ENCODE measurements around the gene ZFYVE16. TPM values are rescaled to one million over a fixed set of nuclear protein-coding genes. Genes with fewer than 3 reads are reported as not detected.

ZFYVE16 gene
- total RNA-seq (10 to 100 TPM; 22.4 to 27.0 TPM), polyA plus RNA-seq (1 to 10 TPM; 1.7 to 4.1 (median 2.5) TPM), total RNA-seq (15.9 to 55.0 (median 25.1) reads per million in 6 experiments)

DNA sequence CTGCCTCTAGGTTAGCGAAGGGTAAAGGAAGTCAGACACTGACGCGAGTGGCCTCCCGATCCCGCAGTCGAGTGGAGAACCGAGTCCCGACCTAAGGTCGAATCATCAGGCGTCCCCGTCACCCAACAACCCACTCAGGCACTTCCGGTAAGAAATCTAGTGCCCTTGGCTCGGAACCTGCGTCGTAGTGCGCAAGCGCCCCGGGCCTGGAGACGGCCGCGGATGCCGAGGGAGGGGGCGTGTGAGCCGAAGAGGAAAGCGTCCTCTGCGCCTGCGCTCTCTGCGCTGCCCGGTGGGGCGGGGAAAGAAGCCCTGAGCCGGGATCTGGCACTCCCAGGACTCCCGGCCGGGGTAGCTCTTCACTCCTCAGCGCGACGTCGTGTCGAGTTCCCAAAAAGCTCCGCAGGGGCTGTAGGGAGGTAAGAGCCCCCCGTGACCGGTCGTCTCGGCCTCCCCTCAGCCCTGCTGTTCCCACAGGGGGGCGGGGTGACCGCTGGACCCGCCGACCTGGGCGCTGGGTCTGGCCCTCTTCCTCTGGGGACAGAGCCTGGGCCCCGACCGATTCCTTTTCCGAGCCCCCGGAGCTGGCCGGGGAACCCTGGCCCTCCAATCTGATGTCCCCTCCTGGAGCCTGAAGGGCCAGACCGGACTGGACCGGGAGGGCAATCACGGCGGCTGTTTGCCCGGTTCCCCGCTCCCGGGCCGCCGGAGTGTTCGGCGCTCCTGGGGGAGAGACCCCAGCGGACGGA lies at the start of gene ZFYVE16:
Gene ZFYVE16 (plus strand): TSS at position 330 of the 749 bp plus-strand sequence. CDS start 26,084 bp downstream, outside the sequence.
- DNase-seq (peak; percentile 92 to 98 (median 96)), ATAC-seq (peak; percentile 87 to 88)
- H3K4me3 Mint-ChIP-seq: peak within 1 kb of the TSS; percentile 87 to 99 (median 98)
- POLR2A ChIA-PET: interaction anchor here (0.6 to 1.6 kb wide), 5 partner anchors 11 to 726 kb away, joined by 3 to 4 read pairs (median 3); partner anchors contain the start of genes DHFR and MSH3
- peak within 1 kb of the TSS; percentile 98 to 100 (median 98) for H3K27ac Mint-ChIP-seq
- H3K4me1 Mint-ChIP-seq: peaks cover 6 to 33% (median 24%) of the 10 kb centered on the region in 4 donors
- peaks cover 0 to 5% (median 0%) of the 10 kb centered on the region in 3 donors for H3K36me3 Mint-ChIP-seq
- no peaks in the 10 kb centered on the region for H3K9me3 Mint-ChIP-seq
- H3K27me3 Mint-ChIP-seq: no peaks in the 10 kb centered on the region

DNA sequence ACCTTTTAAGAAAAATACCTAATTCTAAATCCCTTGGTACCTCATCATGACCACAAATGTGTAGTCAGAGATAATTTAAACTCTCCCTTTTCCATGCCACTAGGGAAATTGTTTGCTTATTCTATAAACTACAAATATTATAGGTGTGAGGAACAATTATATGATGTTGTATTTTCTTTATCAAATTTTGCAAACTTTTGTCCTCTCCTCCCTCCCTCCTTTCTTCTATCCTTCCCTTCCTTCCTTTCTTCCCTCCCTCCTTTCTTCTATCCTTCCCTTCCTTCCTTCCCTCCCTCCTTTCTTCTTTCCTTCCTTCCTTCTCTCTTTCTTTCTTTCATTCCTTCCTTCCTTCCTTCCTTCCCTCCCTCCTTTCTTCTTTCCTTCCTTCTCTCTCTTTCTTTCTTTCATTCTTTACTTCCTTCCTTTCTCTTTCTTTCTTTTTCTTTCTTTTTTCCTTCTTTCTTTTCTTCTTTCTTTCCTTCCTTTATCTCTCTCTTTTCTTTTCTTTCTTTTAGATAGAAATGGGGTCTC lies 46.9 kb upstream of the ZFYVE16 start:
- H3K9me3 Mint-ChIP-seq: no peaks in the 10 kb centered on the region
- H3K27ac Mint-ChIP-seq: no peak overlapping the region

DNA sequence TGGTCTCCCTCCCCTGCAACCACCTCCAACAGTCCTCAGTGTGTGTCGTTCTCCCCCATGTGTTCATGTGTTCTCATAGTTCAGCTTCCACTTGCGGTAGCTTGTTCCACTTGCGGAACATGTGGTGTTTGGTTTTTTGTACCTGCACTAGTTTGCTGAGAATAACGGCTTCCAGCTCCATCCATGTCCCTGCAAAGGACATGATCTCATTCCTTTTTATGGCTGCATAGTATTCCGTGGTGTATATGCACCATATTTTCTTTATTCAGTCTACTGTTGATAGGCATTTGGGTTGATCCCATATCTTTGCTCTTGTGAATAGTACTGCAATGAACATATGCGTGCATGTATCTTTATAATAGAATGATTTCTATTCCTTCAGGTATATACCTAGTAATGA lies 43.0 kb upstream of the ZFYVE16 start:
- Mint-ChIP-seq H3K27me3 (peaks cover 0 to 6% (median 5%) of the 10 kb centered on the region in 5 donors), H3K9me3 (no peaks in the 10 kb centered on the region), H3K4me1 (peaks cover 0 to 3% (median 0%) of the 10 kb centered on the region in 4 donors), H3K36me3 (no peaks in the 10 kb centered on the region), H3K27ac (no peak overlapping the region), H3K4me3 (no peak overlapping the region)
- DNase-seq: no peak
- no peak for ATAC-seq
- POLR2A ChIA-PET: no interaction called here

More for the DNA sequence above, 46.9 kb upstream of the ZFYVE16 start:
- POLR2A ChIA-PET: no interaction called here
- H3K36me3 Mint-ChIP-seq: no peaks in the 10 kb centered on the region
- H3K4me3 Mint-ChIP-seq: no peak overlapping the region
- H3K27me3 Mint-ChIP-seq: peaks cover 0 to 6% (median 2%) of the 10 kb centered on the region in 5 donors
- no peak for DNase-seq
- no peak for ATAC-seq
- H3K4me1 Mint-ChIP-seq: peaks cover 0 to 3% (median 0%) of the 10 kb centered on the region in 4 donors

DNA sequence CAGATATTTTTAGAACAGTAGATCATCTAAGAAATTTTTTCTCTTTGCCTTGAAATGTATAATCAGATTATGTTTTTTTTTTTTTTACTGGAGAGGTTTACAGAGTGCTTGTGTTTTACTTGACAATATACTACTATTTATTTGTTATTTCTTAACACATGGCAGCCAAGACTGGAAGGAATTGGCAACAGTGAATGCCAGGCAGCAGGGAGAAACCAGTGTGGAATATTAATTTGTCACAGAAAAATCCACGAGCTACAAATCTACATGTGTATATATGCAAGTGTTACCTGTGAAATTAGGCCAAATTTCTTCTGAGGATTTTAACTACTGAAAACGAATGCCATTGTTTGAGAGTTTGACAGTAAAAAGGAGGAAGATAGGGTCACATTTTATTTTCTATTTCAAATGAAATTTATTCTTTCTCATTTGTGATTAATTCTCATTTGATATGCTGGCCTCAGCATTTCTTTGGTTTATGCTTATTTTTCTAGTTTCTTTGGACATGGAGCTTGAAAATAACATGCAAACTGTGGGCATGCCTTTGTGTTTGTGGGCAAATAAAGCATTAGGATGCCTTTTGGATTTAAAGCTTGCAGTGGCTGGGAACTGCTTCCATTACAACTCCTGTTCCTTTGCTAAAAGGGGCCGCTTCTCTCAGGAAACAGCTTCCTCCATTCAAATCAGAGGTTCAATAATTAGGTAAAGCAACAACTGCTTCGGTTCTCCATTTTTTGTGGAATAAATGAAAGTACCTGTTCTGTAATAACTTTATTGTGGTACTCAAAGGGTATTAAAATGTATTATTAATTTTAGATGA lies 39.0 kb upstream of the ZFYVE16 start:
- POLR2A ChIA-PET: interaction anchor here (0.5 kb wide), 1 partner anchor 381 kb away, joined by 3 read pairs; no protein-coding TSS in a partner anchor
- Mint-ChIP-seq H3K36me3 (peaks cover 0 to 9% (median 0%) of the 10 kb centered on the region in 3 donors), H3K27me3 (peaks cover 0 to 14% (median 8%) of the 10 kb centered on the region in 5 donors), H3K27ac (no peak overlapping the region), H3K4me3 (no peak overlapping the region), H3K9me3 (peaks cover 0 to 5% (median 0%) of the 10 kb centered on the region in 9 donors), H3K4me1 (no peaks in the 10 kb centered on the region)
- DNase-seq: no peak
- ATAC-seq: no peak

DNA sequence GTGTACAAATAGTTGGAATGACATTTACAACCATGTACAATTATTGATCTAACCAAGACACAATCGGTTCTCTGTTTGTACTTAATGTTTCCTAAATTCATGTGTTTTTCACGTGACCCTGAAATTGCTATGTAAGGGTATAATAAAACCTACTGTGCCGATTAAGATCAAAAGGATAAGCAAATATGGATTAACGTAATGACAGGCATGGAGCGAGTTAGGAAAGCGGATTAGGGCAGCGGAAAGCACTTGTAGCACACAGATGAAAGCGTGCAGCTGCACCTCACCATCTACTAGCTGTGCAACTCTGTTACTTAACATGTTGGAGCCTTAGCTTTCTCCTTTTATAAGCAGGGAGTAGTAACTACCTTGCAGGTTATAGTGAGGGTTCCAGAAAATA lies 38.3 kb upstream of the ZFYVE16 start:
- H3K9me3 Mint-ChIP-seq: peaks cover 0 to 5% (median 0%) of the 10 kb centered on the region in 9 donors
- H3K36me3 Mint-ChIP-seq: peaks cover 0 to 9% (median 0%) of the 10 kb centered on the region in 3 donors
- no peak overlapping the region for H3K4me3 Mint-ChIP-seq
- no peaks in the 10 kb centered on the region for H3K4me1 Mint-ChIP-seq
- no peak for ATAC-seq
- no peak for DNase-seq
- no peak overlapping the region for H3K27ac Mint-ChIP-seq
- POLR2A ChIA-PET: interaction anchor here (0.5 kb wide), 1 partner anchor 380 kb away, joined by 3 read pairs; no protein-coding TSS in a partner anchor
- H3K27me3 Mint-ChIP-seq: peaks cover 0 to 15% (median 8%) of the 10 kb centered on the region in 5 donors

DNA sequence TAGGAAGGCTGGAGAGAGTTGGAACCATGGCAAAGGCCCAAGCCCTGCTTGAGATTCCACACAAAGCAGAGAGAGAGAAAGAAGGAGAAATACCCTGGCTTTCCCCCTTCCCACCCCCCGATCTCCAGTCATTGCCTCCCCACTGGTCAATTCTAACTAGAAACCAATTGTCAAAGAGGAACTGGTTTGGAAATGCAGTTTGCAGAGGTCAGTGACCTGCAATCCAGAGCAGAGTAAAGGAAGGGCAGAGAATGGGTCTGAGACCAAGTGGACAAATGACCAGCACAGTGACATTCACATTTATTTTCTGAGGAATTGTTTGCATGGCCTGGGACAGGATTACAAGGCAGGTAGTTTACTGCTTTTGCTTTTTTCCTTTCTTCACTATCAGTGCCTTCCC lies 37.5 kb upstream of the ZFYVE16 start:
- H3K27ac Mint-ChIP-seq: no peak overlapping the region
- H3K4me3 Mint-ChIP-seq: no peak overlapping the region
- peaks cover 0 to 5% (median 0%) of the 10 kb centered on the region in 9 donors for H3K9me3 Mint-ChIP-seq
- ATAC-seq (no peak), DNase-seq (no peak)
- H3K36me3 Mint-ChIP-seq: peaks cover 0 to 9% (median 0%) of the 10 kb centered on the region in 3 donors
- POLR2A ChIA-PET: no interaction called here
- peaks cover 0 to 13% (median 6%) of the 10 kb centered on the region in 5 donors for H3K27me3 Mint-ChIP-seq
- no peaks in the 10 kb centered on the region for H3K4me1 Mint-ChIP-seq

DNA sequence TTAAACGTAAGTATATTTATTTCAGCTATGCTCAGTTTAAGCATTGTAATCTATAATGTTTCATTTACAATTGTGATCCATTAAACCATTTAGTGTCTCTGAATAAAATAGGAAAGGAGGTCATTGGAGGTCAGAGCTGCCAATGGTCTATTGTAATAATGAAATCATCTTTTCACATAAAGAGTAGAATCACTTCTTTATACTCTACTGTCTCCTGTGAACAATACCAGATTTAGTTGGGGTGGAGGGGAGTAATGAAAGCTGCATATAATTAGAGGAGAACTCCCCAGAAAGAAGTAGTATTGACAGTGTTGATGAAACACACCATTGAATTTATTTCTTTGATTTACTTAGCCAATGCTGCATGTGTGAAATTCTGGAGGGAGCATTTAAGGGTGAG lies 35.1 kb upstream of the ZFYVE16 start:
- H3K4me1 Mint-ChIP-seq: peaks cover 0 to 2% (median 0%) of the 10 kb centered on the region in 4 donors
- peaks cover 0 to 14% (median 5%) of the 10 kb centered on the region in 5 donors for H3K27me3 Mint-ChIP-seq
- peaks cover 0 to 9% (median 0%) of the 10 kb centered on the region in 3 donors for H3K36me3 Mint-ChIP-seq

DNA sequence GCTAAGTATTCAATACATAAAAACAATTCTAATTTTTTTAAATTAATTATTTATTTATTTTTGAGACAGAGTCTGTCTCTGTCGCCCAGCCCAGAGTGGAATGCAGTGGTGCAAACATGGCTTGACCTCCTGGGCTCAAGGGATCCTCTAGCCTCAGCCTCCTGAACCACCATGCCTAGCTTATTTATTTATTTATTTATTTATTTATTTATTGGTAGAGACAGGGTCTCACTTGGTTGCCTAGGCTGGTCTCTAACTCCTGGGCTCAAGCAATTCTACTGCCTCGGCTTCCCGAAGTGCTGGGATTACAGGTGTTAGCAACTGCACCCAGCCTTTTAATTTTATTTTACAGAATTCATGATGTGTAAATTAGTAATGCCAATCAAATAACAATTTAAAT lies 33.7 kb upstream of the ZFYVE16 start:
- H3K27ac Mint-ChIP-seq: no peak overlapping the region
- peaks cover 0 to 14% (median 5%) of the 10 kb centered on the region in 5 donors for H3K27me3 Mint-ChIP-seq
- POLR2A ChIA-PET: no interaction called here
- DNase-seq (no peak), ATAC-seq (no peak)
- H3K36me3 Mint-ChIP-seq: peaks cover 0 to 9% (median 0%) of the 10 kb centered on the region in 3 donors
- peaks cover 0 to 5% (median 0%) of the 10 kb centered on the region in 9 donors for H3K9me3 Mint-ChIP-seq
- peaks cover 0 to 2% (median 0%) of the 10 kb centered on the region in 4 donors for H3K4me1 Mint-ChIP-seq
- no peak overlapping the region for H3K4me3 Mint-ChIP-seq

More for the DNA sequence above, 35.1 kb upstream of the ZFYVE16 start:
- Mint-ChIP-seq H3K9me3 (peaks cover 0 to 5% (median 0%) of the 10 kb centered on the region in 9 donors), H3K27ac (no peak overlapping the region), H3K4me3 (no peak overlapping the region)
- POLR2A ChIA-PET: no interaction called here
- DNase-seq: no peak
- no peak for ATAC-seq

DNA sequence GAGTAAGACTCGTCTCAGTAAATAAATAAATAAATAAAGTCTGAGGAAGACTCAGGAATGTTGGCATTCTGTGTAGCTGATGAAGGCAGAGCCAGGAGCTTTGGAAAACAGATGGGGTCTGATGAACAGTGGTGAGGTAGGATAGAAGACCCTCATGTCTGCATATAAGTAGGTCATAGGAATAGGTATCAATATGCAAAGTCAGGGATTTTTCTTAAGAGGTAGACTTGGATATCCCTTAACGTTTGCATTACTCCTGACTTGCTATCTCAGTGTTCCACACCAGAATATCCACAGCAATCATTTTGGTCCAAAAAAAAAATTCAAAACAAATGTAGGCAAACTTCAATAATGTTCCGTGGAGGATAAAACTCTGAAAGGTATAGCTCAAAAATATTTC lies 31.3 kb upstream of the ZFYVE16 start:
- Mint-ChIP-seq H3K36me3 (peaks cover 0 to 5% (median 0%) of the 10 kb centered on the region in 3 donors), H3K9me3 (peaks cover 0 to 5% (median 0%) of the 10 kb centered on the region in 9 donors), H3K4me3 (no peak overlapping the region), H3K4me1 (peaks cover 0 to 2% (median 0%) of the 10 kb centered on the region in 4 donors), H3K27ac (no peak overlapping the region), H3K27me3 (peaks cover 0 to 9% (median 3%) of the 10 kb centered on the region in 5 donors)
- POLR2A ChIA-PET: interaction anchor here (0.6 kb wide), 1 partner anchor 1551 kb away, joined by 3 read pairs; no protein-coding TSS in a partner anchor
- DNase-seq (no peak), ATAC-seq (no peak)

DNA sequence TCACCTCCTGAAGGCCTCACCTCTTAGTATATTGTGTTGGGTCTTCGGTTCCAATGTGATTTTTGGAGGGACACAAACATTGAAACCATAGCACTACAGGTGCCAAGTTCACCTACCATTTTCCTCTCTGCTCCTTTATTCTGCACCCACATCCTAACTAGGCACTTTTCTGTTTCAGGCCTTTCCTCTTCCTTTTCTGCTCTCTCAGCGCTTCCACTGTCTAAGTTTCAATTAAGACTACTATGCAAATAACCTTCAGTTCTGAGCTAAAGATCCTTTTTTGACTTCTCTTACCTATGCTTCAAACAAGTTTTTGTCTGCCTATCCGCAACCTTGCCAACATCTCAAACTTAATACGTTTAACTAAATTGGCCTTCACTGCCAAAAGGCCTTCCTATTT lies 25.4 kb upstream of the ZFYVE16 start:
- H3K27me3 Mint-ChIP-seq: peaks cover 0 to 14% (median 3%) of the 10 kb centered on the region in 5 donors
- no peak overlapping the region for H3K4me3 Mint-ChIP-seq
- ATAC-seq: no peak
- DNase-seq: no peak
- no peak overlapping the region for H3K27ac Mint-ChIP-seq
- no peaks in the 10 kb centered on the region for H3K36me3 Mint-ChIP-seq
- POLR2A ChIA-PET: no interaction called here
- no peaks in the 10 kb centered on the region for H3K4me1 Mint-ChIP-seq
- H3K9me3 Mint-ChIP-seq: peaks cover 0 to 3% (median 0%) of the 10 kb centered on the region in 9 donors

DNA sequence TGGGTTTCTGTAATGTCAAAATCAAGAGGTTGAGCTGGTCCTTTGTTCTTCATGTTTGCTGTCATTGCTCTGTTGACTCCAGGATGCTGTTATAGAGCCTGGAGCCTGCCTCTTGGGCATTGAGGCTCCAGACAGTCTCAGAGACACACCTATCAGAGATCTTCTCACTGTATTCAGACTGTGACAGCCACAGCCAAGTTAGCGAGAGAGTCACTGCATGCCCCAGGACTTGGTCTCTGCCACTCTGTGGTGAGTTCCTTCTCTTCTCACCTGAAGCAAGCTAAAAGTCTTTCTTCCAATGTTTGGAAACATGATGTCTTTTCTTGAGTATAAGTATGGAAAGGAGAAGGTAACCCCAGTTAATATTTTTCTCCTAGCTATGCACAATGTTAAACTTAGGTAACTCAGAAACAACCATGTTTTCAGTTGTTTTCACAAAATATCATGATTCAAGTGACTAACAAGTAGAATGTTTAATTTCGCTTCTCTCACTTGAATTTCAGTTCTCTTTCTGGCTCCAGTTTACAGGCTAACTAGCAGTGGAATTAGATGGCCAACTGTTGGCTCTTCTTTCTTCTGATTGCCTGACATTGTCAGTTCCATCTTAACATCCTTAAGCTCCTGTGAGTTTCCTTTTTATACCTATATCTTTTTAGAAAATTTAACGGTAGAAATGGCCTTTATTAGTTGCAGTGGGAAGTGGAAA lies 20.6 kb upstream of the ZFYVE16 start:
- no peak overlapping the region for H3K4me3 Mint-ChIP-seq
- POLR2A ChIA-PET: no interaction called here
- peaks cover 0 to 25% (median 14%) of the 10 kb centered on the region in 5 donors for H3K27me3 Mint-ChIP-seq
- peaks cover 3 to 7% (median 5%) of the 10 kb centered on the region in 4 donors for H3K4me1 Mint-ChIP-seq
- H3K9me3 Mint-ChIP-seq: peaks cover 0 to 7% (median 0%) of the 10 kb centered on the region in 9 donors
- DNase-seq (no peak), ATAC-seq (no peak)
- no peak overlapping the region for H3K27ac Mint-ChIP-seq
- no peaks in the 10 kb centered on the region for H3K36me3 Mint-ChIP-seq

DNA sequence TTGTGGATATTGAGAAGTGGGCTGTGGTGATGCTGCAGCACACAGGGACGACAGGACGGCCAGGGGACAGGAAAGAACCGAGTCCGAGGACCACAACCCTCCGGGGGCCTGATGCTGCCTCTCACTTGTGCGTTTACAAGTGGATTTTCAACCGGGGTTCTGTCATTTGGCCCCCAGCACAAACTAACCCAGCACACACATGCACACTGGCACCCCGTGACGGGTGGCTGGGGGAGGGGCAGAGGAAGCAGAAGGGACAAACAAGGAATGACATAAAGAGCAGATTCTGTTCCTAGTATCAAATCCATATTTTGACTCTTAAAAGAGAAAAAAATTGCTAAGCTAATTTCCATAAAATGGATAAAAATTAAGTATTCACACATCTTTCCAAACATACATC lies 18.3 kb upstream of the ZFYVE16 start:
- DNase-seq (no peak), ATAC-seq (no peak)
- Mint-ChIP-seq H3K9me3 (peaks cover 0 to 14% (median 4%) of the 10 kb centered on the region in 9 donors), H3K4me3 (peak overlapping the region in 1 of 10 donors; percentile 3), H3K4me1 (peaks cover 3 to 7% (median 5%) of the 10 kb centered on the region in 4 donors), H3K36me3 (no peaks in the 10 kb centered on the region), H3K27ac (no peak overlapping the region), H3K27me3 (peaks cover 0 to 38% (median 21%) of the 10 kb centered on the region in 5 donors)
- POLR2A ChIA-PET: no interaction called here
